Hepatocyte (in vitro differentiated cells): ENCODE results near the gene HPS3. TPM values are rescaled to one million over a fixed set of nuclear protein-coding genes. Genes with fewer than 3 reads are reported as not detected.

ENCODE experiments used
- DNase-seq: peaks from one replicate; pipeline ENCODE4 v3.0.0-alpha.2; 2016; ENCODE audit warnings: low spot score
- H2AFZ ChIP-seq: fragments of 200-600 bp; sonication (generic); 2 replicates; pipeline ENCODE4 v1.6.0; 2016; ENCODE audit warnings: antibody characterized with exemption, mild to moderate bottlenecking
- H3K27ac ChIP-seq: fragments of 200-600 bp; sonication (generic); 2 replicates; pipeline ENCODE4 v1.5.1; 2016; ENCODE audit warnings: mild to moderate bottlenecking
- H3K27me3 ChIP-seq: fragments of 200-600 bp; sonication (generic); 2 replicates; pipeline ENCODE4 v1.6.1; 2016
- H3K36me3 ChIP-seq: fragments of 200-600 bp; sonication (generic); replicated peaks from 2 replicates; pipeline ENCODE4 v1.5.1; 2016; ENCODE audit warnings: low read depth; ENCODE audit not compliant: insufficient read depth
- H3K4me1 ChIP-seq: fragments of 200-600 bp; sonication (generic); 2 replicates; pipeline ENCODE4 v1.5.1; 2016; ENCODE audit warnings: mild to moderate bottlenecking, moderate library complexity; ENCODE audit not compliant: insufficient read depth
- H3K4me2 ChIP-seq: fragments of 200-600 bp; sonication (generic); 2 replicates; pipeline ENCODE4 v1.6.0; 2016
- H3K4me3 ChIP-seq: fragments of 200-600 bp; sonication (generic); 2 replicates; pipeline ENCODE4 v1.5.1; 2016; ENCODE audit warnings: mild to moderate bottlenecking
- H3K79me2 ChIP-seq: fragments of 200-600 bp; sonication (generic); 2 replicates; pipeline ENCODE4 v1.6.0; 2017; ENCODE audit warnings: mild to moderate bottlenecking
- H3K9me2 ChIP-seq: fragments of 200-600 bp; sonication (generic); replicated peaks from 2 replicates; pipeline ENCODE4 v1.6.0; 2017; ENCODE audit warnings: mild to moderate bottlenecking; ENCODE audit not compliant: insufficient read depth
- H3K9me3 ChIP-seq: fragments of 200-600 bp; sonication (generic); 2 replicates; pipeline ENCODE4 v1.5.1; 2016; ENCODE audit warnings: low read depth, mild to moderate bottlenecking
- H4K20me1 ChIP-seq: fragments of 200-600 bp; sonication (generic); 2 replicates; pipeline ENCODE4 v1.6.0; 2016; ENCODE audit warnings: mild to moderate bottlenecking; ENCODE audit not compliant: insufficient read depth, poor library complexity, severe bottlenecking
- CTCF ChIP-seq: fragments of 200-600 bp; sonication (generic); IDR thresholded peaks from 2 replicates; pipeline ENCODE4 v1.5.1; 2016; ENCODE audit warnings: antibody characterized with exemption, mild to moderate bottlenecking; ENCODE audit not compliant: poor library complexity
- EZH2 ChIP-seq: fragments of 200-600 bp; sonication (generic); IDR thresholded peaks from 2 replicates; pipeline ENCODE4 v1.6.1; 2016; ENCODE audit warnings: antibody characterized with exemption, mild to moderate bottlenecking, borderline replicate concordance
- EZH2phosphoT487 ChIP-seq: fragments of 200-600 bp; sonication (generic); IDR thresholded peaks from one replicate; pipeline ENCODE4 v1.6.1; 2018; ENCODE audit warnings: antibody characterized with exemption, mild to moderate bottlenecking, low read depth, moderate library complexity; ENCODE audit not compliant: unreplicated experiment, severe bottlenecking
- WGBS: methylation state at CpG from one replicate; pipeline ENCODE4 v1.1.6; 2016; ENCODE audit warnings: low lambda C conversion rate; ENCODE audit errors: missing lambda C conversion rate; 5-methylcytosine and 5-hydroxymethylcytosine counted together
- polyA plus RNA-seq: library from polyadenylated mRNA; unstranded; fragments of >200 nt; fragmentation: Nextera tagmentation; extraction: Ambion mirVana; gene quantifications from 2 replicates; pipeline ENCODE4 v1.2.1, GENCODE V29; 2016
- total RNA-seq: library from RNA; depleted of rRNA; stranded (reverse); fragments of >200 nt; gene quantifications from 2 replicates; pipeline ENCODE4 v1.2.3, GENCODE V29; 2014

Gene HPS3
- total and polyA plus RNA-seq, 2 experiments from 2014 or later: 14.1 to 24.2 TPM

DNA sequence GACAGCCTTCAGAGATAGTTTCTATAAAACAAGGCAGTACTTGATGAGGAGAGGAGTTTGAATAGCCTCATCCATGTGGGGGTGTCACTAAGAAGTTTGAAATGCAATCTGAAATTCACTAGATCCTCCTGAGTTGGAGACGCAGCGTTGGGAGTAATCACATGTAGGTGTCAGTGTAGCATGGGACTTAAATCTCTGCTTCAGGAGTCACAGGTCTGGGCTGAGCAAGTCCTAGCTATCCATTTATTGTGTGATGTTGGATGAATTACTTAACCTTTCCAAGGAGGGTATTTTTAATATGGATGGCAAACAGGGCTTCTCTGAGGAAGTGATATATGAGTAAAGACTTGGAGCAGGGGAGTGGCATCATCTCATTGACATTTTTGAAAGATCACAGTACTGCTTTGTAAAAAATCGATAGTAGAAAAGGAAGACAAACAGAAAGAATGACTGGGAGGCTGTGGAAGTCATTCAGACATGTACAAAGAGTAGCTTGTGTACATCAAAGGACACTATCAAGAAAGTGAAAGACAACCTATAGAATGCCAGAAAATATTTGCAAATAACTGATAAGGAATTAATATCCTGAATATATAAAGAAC is 75.1 kb downstream of the HPS3 start:
- Histone ChIP-seq H3K9me2 (no peaks in the 10 kb centered on the region), H4K20me1 (no peaks in the 10 kb centered on the region), H3K36me3 (no peaks in the 10 kb centered on the region), H3K9me3 (no peaks in the 10 kb centered on the region), H3K27ac (no peak overlapping the region), H3K4me2 (no peak overlapping the region), H3K27me3 (no peaks in the 10 kb centered on the region), H3K79me2 (no peaks in the 10 kb centered on the region), H2AFZ (no peak overlapping the region), H3K4me1 (no peaks in the 10 kb centered on the region), H3K4me3 (no peak overlapping the region)
- WGBS: 87% methylated on average over 3 of the region's 3 CpGs
- no peak for TF ChIP-seq EZH2
- TF ChIP-seq CTCF: no peak
- TF ChIP-seq EZH2phosphoT487: no peak
- no peak for DNase-seq

GRCh38 chr3:149207475-149207874 is 78.0 kb downstream of the HPS3 start:
- Histone ChIP-seq H3K4me1 (no peaks in the 10 kb centered on the region), H3K9me2 (no peaks in the 10 kb centered on the region), H3K79me2 (no peaks in the 10 kb centered on the region), H3K9me3 (no peaks in the 10 kb centered on the region), H3K4me2 (no peak overlapping the region), H4K20me1 (no peaks in the 10 kb centered on the region), H3K27me3 (no peaks in the 10 kb centered on the region), H3K4me3 (no peak overlapping the region), H3K36me3 (no peaks in the 10 kb centered on the region), H3K27ac (no peak overlapping the region), H2AFZ (no peak overlapping the region)
- no peak for DNase-seq
- TF ChIP-seq CTCF (no peak), EZH2 (no peak), EZH2phosphoT487 (no peak)
- WGBS: 93% methylated on average over 2 of the region's 2 CpGs

DNA sequence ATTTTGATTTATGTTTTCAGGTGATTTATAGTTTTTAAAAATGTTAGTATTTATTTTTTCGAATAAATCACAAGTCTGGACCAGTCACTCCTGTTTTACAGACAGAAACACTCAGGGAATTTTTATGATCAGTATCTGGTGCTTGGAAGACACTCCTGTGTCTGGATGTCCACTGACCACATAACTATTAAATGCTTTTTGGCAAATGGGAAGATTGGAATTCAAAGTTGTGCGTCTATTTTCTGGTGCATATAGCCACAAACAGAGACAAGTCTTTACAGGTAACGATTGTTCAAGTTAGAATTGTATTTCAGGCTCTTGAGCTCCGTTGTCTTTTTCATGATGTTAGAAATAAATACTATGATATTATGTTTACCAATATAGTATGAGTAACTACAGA is 80.0 kb downstream of the HPS3 start:
- no peak for TF ChIP-seq EZH2
- no peak for TF ChIP-seq CTCF
- TF ChIP-seq EZH2phosphoT487: no peak
- Histone ChIP-seq H3K4me1 (no peaks in the 10 kb centered on the region), H3K27me3 (no peaks in the 10 kb centered on the region), H3K4me2 (no peak overlapping the region), H3K79me2 (no peaks in the 10 kb centered on the region), H3K9me2 (no peaks in the 10 kb centered on the region), H4K20me1 (no peaks in the 10 kb centered on the region), H3K36me3 (no peaks in the 10 kb centered on the region), H2AFZ (no peak overlapping the region), H3K4me3 (no peak overlapping the region), H3K27ac (no peak overlapping the region), H3K9me3 (no peaks in the 10 kb centered on the region)
- WGBS: 81% methylated on average over 4 of the region's 4 CpGs
- no peak for DNase-seq
